HG02798 (cell line): ENCODE measurements around the gene TEX10.
"Not testable (repeated sequence)": the region's sequence is repeated elsewhere in the genome, so short reads cannot be mapped to it uniquely, and the experiment has no call there.

Experiments used
- ATAC-seq: cut with Tn5 transposase; IDR thresholded peaks from one replicate; pipeline ENCODE4 v1.9.1; 2021; ENCODE audit warnings: mild to moderate bottlenecking; ENCODE audit not compliant: unreplicated experiment, poor library complexity

TEX10 gene

GRCh38 chr9:100352727-100353505 lies at the start of gene TEX10:
TEX10 (minus strand) TSS chr9:100352942; CDS start chr9:100349363, 3,579 bp downstream.
- peak; percentile 92 for ATAC-seq

- no peak for ATAC-seq
Measured at GRCh38 chr9:100401042-100401441, 48.3 kb upstream of the TEX10 start.

- no peak for ATAC-seq
Measured at GRCh38 chr9:100397529-100398266, 45.0 kb upstream of the TEX10 start.

- no peak for ATAC-seq
Measured at GRCh38 chr9:100396769-100397168, 44.0 kb upstream of the TEX10 start.

- ATAC-seq: no peak
Measured at GRCh38 chr9:100394816-100395215, 42.1 kb upstream of the TEX10 start.

- no peak for ATAC-seq
Measured at GRCh38 chr9:100394032-100394695, 41.4 kb upstream of the TEX10 start.

- not testable (repeated sequence) for ATAC-seq
Measured at GRCh38 chr9:100392989-100393388, 40.2 kb upstream of the TEX10 start.

GRCh38 chr9:100379862-100380261 lies 27.1 kb upstream of the TEX10 start:
- no peak for ATAC-seq

GRCh38 chr9:100377015-100377414 lies 24.3 kb upstream of the TEX10 start:
- no peak for ATAC-seq

- ATAC-seq: no peak
Measured at GRCh38 chr9:100375658-100376057, 22.9 kb upstream of the TEX10 start.

GRCh38 chr9:100372648-100373047 lies 19.9 kb upstream of the TEX10 start:
- ATAC-seq: no peak

- ATAC-seq: no peak
Measured at GRCh38 chr9:100370064-100370723, 17.5 kb upstream of the TEX10 start.

GRCh38 chr9:100368672-100369071 lies 15.9 kb upstream of the TEX10 start:
- ATAC-seq: no peak

GRCh38 chr9:100366121-100366520 lies 13.4 kb upstream of the TEX10 start:
- ATAC-seq: no peak

GRCh38 chr9:100364013-100364412 lies 11.3 kb upstream of the TEX10 start:
- ATAC-seq: no peak

- ATAC-seq: no peak
Measured at GRCh38 chr9:100359057-100359456, 6.3 kb upstream of the TEX10 start.

- ATAC-seq: no peak
Measured at GRCh38 chr9:100357501-100357900, 4.8 kb upstream of the TEX10 start.

GRCh38 chr9:100355561-100355960 lies 2.8 kb upstream of the TEX10 start:
- ATAC-seq: no peak

GRCh38 chr9:100354121-100354800 lies 1.5 kb upstream of the TEX10 start:
- ATAC-seq: no peak

- peak; percentile 47 for ATAC-seq
Measured at GRCh38 chr9:100352201-100352726, 478 bp downstream of the TEX10 start.
